Cardiac muscle cell (in vitro differentiated cells and primary cell): ENCODE measurements around the gene ERC1. TPM values are rescaled to one million over a fixed set of nuclear protein-coding genes. Genes with fewer than 3 reads are reported as not detected.

ENCODE experiments used
- DNase-seq, 2 donors: peaks; one replicate each; pipeline versions ENCODE4 v3.0.0 to v3.0.0-alpha.2; 2010 to 2017; ENCODE audit warnings: low read depth in 1 of 2, low spot score in 1 of 2
- H3K27ac ChIP-seq: fragments of 200-600 bp; sonication (generic); 2 replicates; pipeline ENCODE4 v1.5.1; 2016
- H3K27me3 ChIP-seq: fragments of 200-600 bp; sonication (generic); 2 replicates; pipeline ENCODE4 v1.6.0; 2016; ENCODE audit warnings: control low read depth
- H3K36me3 ChIP-seq: fragments of 200-600 bp; sonication (generic); 2 replicates; pipeline ENCODE4 v1.5.1; 2016; ENCODE audit warnings: control low read depth
- H3K4me1 ChIP-seq: fragments of 200-600 bp; sonication (generic); 2 replicates; pipeline ENCODE4 v1.8.1; 2017; ENCODE audit warnings: low read depth, mild to moderate bottlenecking, mixed run types
- H3K4me3 ChIP-seq: fragments of 200-600 bp; sonication (generic); 2 replicates; pipeline ENCODE4 v1.5.1; 2016; ENCODE audit warnings: mild to moderate bottlenecking
- H3K9me3 ChIP-seq: fragments of 200-600 bp; sonication (generic); 2 replicates; pipeline ENCODE4 v1.5.1; 2017; ENCODE audit warnings: low read depth, mild to moderate bottlenecking, control low read depth
- polyA plus RNA-seq: library from polyadenylated mRNA; unstranded; fragments of >200 nt; fragmentation: Nextera tagmentation; extraction: Ambion mirVana; gene quantifications from 2 replicates; pipeline ENCODE4 v1.2.1, GENCODE V29; 2016
- total RNA-seq: library from RNA; depleted of rRNA; stranded (reverse); fragments of >200 nt; gene quantifications from 2 replicates; pipeline ENCODE4 v1.2.3, GENCODE V29; 2016
- TF ChIP-seq, protein P1 (sequence below): IDR thresholded peaks from 2 replicates; pipeline ENCODE4 v1.5.1; 2012; ENCODE audit warnings: low read depth, mild to moderate bottlenecking, low read length

ERC1 gene
- total and polyA plus RNA-seq, 2 experiments from 2014 or later, result 34.1 to 46.3 TPM

DNA sequence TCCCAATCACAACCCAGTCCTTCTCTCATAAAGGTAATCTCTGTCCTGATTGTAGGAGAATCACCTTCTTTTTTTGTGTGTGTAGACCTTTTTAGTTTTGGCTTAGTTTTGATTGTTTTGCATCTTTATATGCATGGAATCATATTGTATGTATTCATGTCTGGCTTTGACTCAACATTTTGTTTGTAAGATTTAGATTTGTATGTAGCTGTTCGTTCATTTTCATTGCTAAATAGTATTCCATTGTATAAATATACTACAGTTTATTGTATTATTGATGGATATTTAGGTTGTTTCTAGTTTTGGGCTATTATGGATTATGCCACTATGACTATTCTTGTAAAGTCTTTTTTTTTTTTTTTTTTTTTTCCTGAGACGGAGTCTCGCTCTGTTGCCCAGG, 10.5 kb downstream of the ERC1 start:
- Histone ChIP-seq H3K27ac (no peak overlapping the region), H3K9me3 (no peaks in the 10 kb centered on the region), H3K4me1 (peaks cover 24% of the 10 kb centered on the region), H3K4me3 (no peak overlapping the region), H3K36me3 (no peaks in the 10 kb centered on the region), H3K27me3 (no peaks in the 10 kb centered on the region)
- TF ChIP-seq, protein P1, sequence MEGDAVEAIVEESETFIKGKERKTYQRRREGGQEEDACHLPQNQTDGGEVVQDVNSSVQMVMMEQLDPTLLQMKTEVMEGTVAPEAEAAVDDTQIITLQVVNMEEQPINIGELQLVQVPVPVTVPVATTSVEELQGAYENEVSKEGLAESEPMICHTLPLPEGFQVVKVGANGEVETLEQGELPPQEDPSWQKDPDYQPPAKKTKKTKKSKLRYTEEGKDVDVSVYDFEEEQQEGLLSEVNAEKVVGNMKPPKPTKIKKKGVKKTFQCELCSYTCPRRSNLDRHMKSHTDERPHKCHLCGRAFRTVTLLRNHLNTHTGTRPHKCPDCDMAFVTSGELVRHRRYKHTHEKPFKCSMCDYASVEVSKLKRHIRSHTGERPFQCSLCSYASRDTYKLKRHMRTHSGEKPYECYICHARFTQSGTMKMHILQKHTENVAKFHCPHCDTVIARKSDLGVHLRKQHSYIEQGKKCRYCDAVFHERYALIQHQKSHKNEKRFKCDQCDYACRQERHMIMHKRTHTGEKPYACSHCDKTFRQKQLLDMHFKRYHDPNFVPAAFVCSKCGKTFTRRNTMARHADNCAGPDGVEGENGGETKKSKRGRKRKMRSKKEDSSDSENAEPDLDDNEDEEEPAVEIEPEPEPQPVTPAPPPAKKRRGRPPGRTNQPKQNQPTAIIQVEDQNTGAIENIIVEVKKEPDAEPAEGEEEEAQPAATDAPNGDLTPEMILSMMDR, result no peak
- no peak for DNase-seq

DNA sequence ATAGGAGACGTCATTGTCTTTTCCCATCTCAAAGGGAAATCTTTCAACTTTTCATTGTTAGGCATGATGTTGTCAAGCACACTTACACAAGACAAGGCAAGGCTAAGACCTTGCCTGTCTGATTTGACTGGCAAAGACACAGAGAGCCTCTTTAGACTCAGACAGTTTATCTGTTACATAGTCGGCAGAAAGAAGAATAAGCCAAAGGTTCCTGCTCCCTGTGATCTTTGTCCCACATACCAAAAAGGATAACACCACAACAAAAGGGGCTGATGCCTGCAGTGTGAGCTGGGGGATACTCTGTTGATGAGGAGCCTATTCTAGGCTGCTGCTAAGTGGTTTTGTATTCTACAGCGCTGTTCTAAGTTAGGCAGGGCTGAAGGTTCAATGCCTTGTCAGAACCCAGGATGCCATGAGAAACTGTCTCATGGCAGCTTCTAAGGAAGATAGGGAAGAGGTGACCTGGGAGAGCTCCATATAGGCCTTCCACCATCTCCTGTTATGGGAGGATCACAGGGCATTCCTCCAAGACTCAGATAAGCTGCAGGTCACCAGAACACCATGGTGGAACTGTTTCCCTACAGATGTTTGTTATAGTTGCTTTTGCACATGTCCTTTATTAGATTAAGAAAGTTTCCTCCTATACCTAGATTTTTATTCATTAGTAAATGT, 12.7 kb downstream of the ERC1 start:
- Histone ChIP-seq H3K4me3 (no peak overlapping the region), H3K27me3 (no peaks in the 10 kb centered on the region), H3K27ac (peak overlapping the region; percentile 81), H3K9me3 (no peaks in the 10 kb centered on the region), H3K4me1 (peaks cover 15% of the 10 kb centered on the region), H3K36me3 (peaks cover 2% of the 10 kb centered on the region)
- TF ChIP-seq, protein P1, result no peak
- DNase-seq, result peak in 1 of 2 donors; percentile 19

DNA sequence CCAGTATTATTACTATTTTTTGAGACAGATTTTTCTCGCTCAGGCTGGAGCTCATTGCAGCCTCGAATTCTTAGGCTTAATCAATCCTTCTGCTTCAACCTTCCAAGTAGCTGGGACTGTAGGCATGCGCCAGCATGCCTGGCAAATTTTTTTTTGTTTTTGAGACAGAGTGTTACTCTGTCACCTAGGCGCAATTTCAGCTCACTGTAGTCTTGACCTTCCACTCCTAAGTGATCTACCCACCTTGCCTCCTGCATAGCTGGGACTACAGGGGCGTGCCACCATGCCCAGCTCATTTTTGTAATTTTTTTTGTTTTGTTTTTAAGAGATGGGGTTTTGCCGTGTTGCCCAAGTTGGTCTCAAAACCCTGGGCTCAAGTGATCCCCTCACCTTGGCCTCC, 15.2 kb downstream of the ERC1 start:
- Histone ChIP-seq H3K27me3 (no peaks in the 10 kb centered on the region), H3K36me3 (peaks cover 2% of the 10 kb centered on the region), H3K4me1 (peaks cover 15% of the 10 kb centered on the region), H3K9me3 (no peaks in the 10 kb centered on the region), H3K4me3 (no peak overlapping the region), H3K27ac (no peak overlapping the region)
- TF ChIP-seq, protein P1, result no peak
- DNase-seq, result no peak

DNA sequence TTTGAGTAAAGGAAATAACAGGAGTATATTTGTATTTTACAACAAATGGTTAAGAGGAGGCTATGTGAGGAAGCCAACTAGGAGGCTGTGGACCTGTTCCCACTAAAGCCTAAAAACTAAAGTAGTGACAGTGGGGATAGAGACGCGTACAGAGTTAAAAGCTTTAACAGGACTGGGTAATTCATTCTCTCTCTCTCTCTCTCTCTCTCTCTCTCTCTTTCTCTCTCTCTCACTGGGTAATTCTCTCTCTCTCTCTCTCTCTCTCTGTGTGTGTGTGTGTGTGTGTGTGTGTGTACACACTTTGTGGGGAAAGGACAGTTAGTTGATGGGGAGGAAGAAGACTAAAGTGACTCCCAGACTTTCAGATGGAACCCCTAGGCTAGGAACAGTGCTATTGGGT, 16.3 kb downstream of the ERC1 start:
- DNase-seq, result no peak
- Histone ChIP-seq H3K4me1 (peaks cover 15% of the 10 kb centered on the region), H3K27me3 (no peaks in the 10 kb centered on the region), H3K4me3 (no peak overlapping the region), H3K27ac (no peak overlapping the region), H3K9me3 (no peaks in the 10 kb centered on the region), H3K36me3 (peaks cover 2% of the 10 kb centered on the region)
- TF ChIP-seq, protein P1, result no peak

DNA sequence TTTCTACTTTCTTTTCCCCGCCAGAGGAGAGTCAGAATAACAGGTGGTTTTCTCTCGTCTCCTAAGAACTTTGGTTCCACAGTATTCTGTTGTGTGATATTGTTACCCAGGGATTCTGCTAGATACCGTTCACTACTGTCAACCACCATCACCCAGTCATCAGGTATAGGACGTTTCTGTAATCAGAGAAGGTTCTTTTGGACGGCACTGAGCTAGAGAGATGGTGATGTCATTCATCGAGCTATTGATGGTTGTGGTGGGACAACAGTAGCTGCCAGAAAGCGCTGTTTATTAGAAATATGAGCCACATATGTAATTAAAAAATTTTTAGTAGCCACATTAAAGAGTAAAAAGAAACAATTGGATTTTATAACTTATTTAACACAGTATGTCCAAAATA, 17.0 kb downstream of the ERC1 start:
- TF ChIP-seq, protein P1, result no peak

More for the DNA sequence above, 17.0 kb downstream of the ERC1 start:
- Histone ChIP-seq H3K27ac (no peak overlapping the region), H3K27me3 (no peaks in the 10 kb centered on the region), H3K36me3 (peaks cover 2% of the 10 kb centered on the region), H3K9me3 (no peaks in the 10 kb centered on the region), H3K4me1 (peaks cover 15% of the 10 kb centered on the region), H3K4me3 (no peak overlapping the region)
- no peak for DNase-seq
